H1 (cell line): ENCODE measurements around the gene WNK2. TPM values are rescaled to one million over a fixed set of nuclear protein-coding genes. Genes with fewer than 3 reads are reported as not detected.

Source experiments
- CTCF ChIA-PET: fragments of 300-600 bp; sonication (Branson Sonifier 250); formaldehyde crosslinking; loops from one replicate; lab custom pipeline; 2021; ENCODE audit not compliant: partially characterized antibody; lab: Charles Lee
- POLR2A ChIA-PET: fragments of 300-600 bp; sonication (Branson Sonifier 250); formaldehyde crosslinking; loops from one replicate; lab custom pipeline; 2021; ENCODE audit warnings: inconsistent platforms; ENCODE audit not compliant: partially characterized antibody; lab: Charles Lee
- DNase-seq, 2 experiments: peaks; one replicate each; pipeline versions ENCODE4 v3.0.0 to v3.0.0-alpha.2; 2010 to 2022; ENCODE audit warnings: low spot score in 2 of 2, low read depth in 1 of 2, mixed read lengths in 1 of 2
- FAIRE-seq: peaks from 2 replicates; lab custom pipeline; 2011; peaks lifted over from hg19 to GRCh38; lab: Jason Lieb, UNC
- H2AFZ ChIP-seq: 2 replicates; pipeline ENCODE4 v1.8.1; 2012; ENCODE audit warnings: low read length, inconsistent platforms
- H2AK5ac ChIP-seq: 2 replicates; pipeline ENCODE4 v1.6.1; 2013; ENCODE audit warnings: low read depth, low read length
- H2BK120ac ChIP-seq: replicated peaks from 2 replicates; pipeline ENCODE3; 2013; ENCODE audit warnings: low read depth, low read length, inconsistent platforms
- H2BK12ac ChIP-seq: 2 replicates; pipeline ENCODE4 v1.6.1; 2013; ENCODE audit warnings: low read depth, low read length
- H2BK15ac ChIP-seq: 2 replicates; pipeline ENCODE4 v1.6.1; 2013; ENCODE audit warnings: low read length
- H2BK20ac ChIP-seq: 2 replicates; pipeline ENCODE4 v1.6.1; 2013; ENCODE audit warnings: low read length
- H2BK5ac ChIP-seq: 2 replicates; pipeline ENCODE4 v1.6.1; 2013; ENCODE audit warnings: low read depth, low read length
- H3K14ac ChIP-seq: 2 replicates; pipeline ENCODE4 v1.6.1; 2013; ENCODE audit warnings: inconsistent platforms; ENCODE audit not compliant: insufficient read length
- H3K18ac ChIP-seq: 2 replicates; pipeline ENCODE4 v1.6.1; 2013; ENCODE audit warnings: low read length; ENCODE audit errors: extremely low read depth
- H3K23ac ChIP-seq: 2 replicates; pipeline ENCODE4 v1.6.1; 2013; ENCODE audit warnings: inconsistent platforms; ENCODE audit not compliant: insufficient read length
- H3K23me2 ChIP-seq: 2 replicates; pipeline ENCODE4 v1.6.1; 2013; ENCODE audit warnings: low read depth, low read length
- H3K27ac ChIP-seq: 2 replicates; pipeline ENCODE4 v1.6.1; 2011; ENCODE audit warnings: low read depth, low read length, inconsistent platforms
- H3K27me3 ChIP-seq, 4 experiments: replicated peaks in 1 of 4; 1 replicate in 1 of 4; 2 replicates in 3 of 4; pipeline versions ENCODE4 v1.6.1 to v1.8.1; 2011 to 2013; ENCODE audit warnings: low read length in 3 of 4, mild to moderate bottlenecking in 3 of 4, inconsistent platforms in 2 of 4, mixed read lengths in 2 of 4, moderate library complexity in 1 of 4; ENCODE audit not compliant: control insufficient read depth in 3 of 4, insufficient read depth in 3 of 4; ENCODE audit errors: extremely low read depth in 1 of 4
- H3K36me3 ChIP-seq, 4 experiments: 2 replicates each; pipeline versions ENCODE4 v1.6.1 to v1.8.1; 2011 to 2013; ENCODE audit warnings: mild to moderate bottlenecking in 4 of 4, low read length in 3 of 4, moderate library complexity in 2 of 4, control low read depth in 1 of 4, inconsistent platforms in 1 of 4; ENCODE audit not compliant: insufficient read depth in 4 of 4, control insufficient read depth in 2 of 4
- H3K4ac ChIP-seq: replicated peaks from 2 replicates; pipeline ENCODE3; 2013; ENCODE audit warnings: low read length, low read depth, mixed read lengths, inconsistent platforms; ENCODE audit not compliant: insufficient read length
- H3K4me1 ChIP-seq, 4 experiments: replicated peaks in 1 of 4; 1 replicate in 1 of 4; 2 replicates in 3 of 4; pipeline versions ENCODE4 v1.6.1 to v1.8.1; 2011 to 2013; ENCODE audit warnings: low read length in 3 of 4, inconsistent platforms in 2 of 4, mixed read lengths in 1 of 4; ENCODE audit not compliant: insufficient read depth in 4 of 4, control insufficient read depth in 3 of 4
- H3K4me2 ChIP-seq, 2 experiments: 2 replicates each; pipeline versions ENCODE4 v1.6.1 to v1.8.1; 2011 to 2013; ENCODE audit warnings: low read depth in 2 of 2, low read length in 2 of 2, control low read depth in 1 of 2, inconsistent platforms in 1 of 2, mild to moderate bottlenecking in 1 of 2; ENCODE audit not compliant: insufficient read depth in 1 of 2
- H3K4me3 ChIP-seq, 4 experiments: fragments of 200-600, 300-600 bp in 1 of 4; sonication (generic), shearing (Covaris generic), sonication (Bioruptor Twin) in 1 of 4; 2 replicates each; pipeline versions ENCODE4 v1.5.1 to v1.8.1; 2011 to 2016; ENCODE audit warnings: low read length in 4 of 4, low read depth in 3 of 4, control low read depth in 2 of 4, inconsistent platforms in 2 of 4, mild to moderate bottlenecking in 2 of 4, mixed read lengths in 1 of 4, moderate library complexity in 1 of 4; ENCODE audit not compliant: insufficient read depth in 2 of 4; ENCODE audit errors: extremely low read depth in 1 of 4
- H3K56ac ChIP-seq: replicated peaks from 2 replicates; pipeline ENCODE3; 2013; ENCODE audit warnings: low read depth, mild to moderate bottlenecking, mixed read lengths, low read length, inconsistent platforms; ENCODE audit not compliant: insufficient read length
- H3K79me1 ChIP-seq: 2 replicates; pipeline ENCODE4 v1.6.1; 2013; ENCODE audit warnings: low read depth, low read length, control low read depth
- H3K79me2 ChIP-seq, 2 experiments: 2 replicates each; pipeline versions ENCODE4 v1.6.1 to v1.8.1; 2012 to 2013; ENCODE audit warnings: low read length in 2 of 2, mild to moderate bottlenecking in 2 of 2, inconsistent platforms in 1 of 2; ENCODE audit not compliant: insufficient read depth in 2 of 2, control insufficient read depth in 1 of 2
- H3K9ac ChIP-seq, 4 experiments: replicated peaks in 1 of 4; 1 replicate in 1 of 4; 2 replicates in 3 of 4; pipeline versions ENCODE4 v1.6.1 to v1.8.1; 2011 to 2013; ENCODE audit warnings: low read depth in 3 of 4, low read length in 3 of 4, control low read depth in 2 of 4, mild to moderate bottlenecking in 2 of 4, moderate library complexity in 2 of 4, inconsistent platforms in 1 of 4; ENCODE audit errors: extremely low read depth in 1 of 4
- H3K9me3 ChIP-seq, 2 experiments: 2 replicates each; pipeline versions ENCODE4 v1.6.1 to v1.8.1; 2012 to 2013; ENCODE audit warnings: mild to moderate bottlenecking in 2 of 2, moderate library complexity in 2 of 2, control low read depth in 1 of 2, inconsistent platforms in 1 of 2, low read depth in 1 of 2, low read length in 1 of 2, mixed read lengths in 1 of 2; ENCODE audit not compliant: insufficient read depth in 2 of 2
- H4K20me1 ChIP-seq, 2 experiments: replicated peaks in 1 of 2; 2 replicates each; pipeline versions ENCODE3 to v1.8.1; 2011 to 2013; ENCODE audit warnings: inconsistent platforms in 2 of 2, low read length in 2 of 2, mild to moderate bottlenecking in 1 of 2; ENCODE audit not compliant: insufficient read depth in 2 of 2, control insufficient read depth in 1 of 2
- H4K5ac ChIP-seq: 2 replicates; pipeline ENCODE4 v1.6.1; 2013; ENCODE audit warnings: low read length, low read depth, mixed read lengths, inconsistent platforms; ENCODE audit not compliant: insufficient read length
- H4K8ac ChIP-seq: 2 replicates; pipeline ENCODE4 v1.8.0; 2013; ENCODE audit warnings: mild to moderate bottlenecking, moderate library complexity, low read length, inconsistent platforms; ENCODE audit not compliant: insufficient read depth; ENCODE audit errors: extremely low read depth
- H4K91ac ChIP-seq: replicated peaks from 2 replicates; pipeline ENCODE3; 2013; ENCODE audit warnings: low read length, mixed read lengths, inconsistent platforms; ENCODE audit not compliant: insufficient read length
- CREB1 ChIP-seq: IDR thresholded peaks from 2 replicates; pipeline ENCODE4 v1.6.1; 2012; ENCODE audit warnings: inconsistent platforms
- HDAC6 ChIP-seq: IDR thresholded peaks from one replicate; pipeline ENCODE4 v1.7.1; 2012; ENCODE audit warnings: low read depth, mild to moderate bottlenecking, inconsistent platforms, low read length, moderate library complexity
- JUND ChIP-seq: IDR thresholded peaks from 2 replicates; pipeline ENCODE4 v1.6.1; 2011; ENCODE audit warnings: mild to moderate bottlenecking, improper control_type of control experiment, low read length
- RBBP5 ChIP-seq: IDR thresholded peaks from 2 replicates; pipeline ENCODE4 v1.7.1; 2012; ENCODE audit warnings: low read depth, mild to moderate bottlenecking, inconsistent platforms, low read length, moderate library complexity, borderline replicate concordance
- RFX5 ChIP-seq: IDR thresholded peaks from 2 replicates; pipeline ENCODE4 v1.6.1; 2011; ENCODE audit warnings: low read depth, low read length, improper control_type of control experiment, borderline replicate concordance
- SP1 ChIP-seq: IDR thresholded peaks from 2 replicates; pipeline ENCODE4 v1.6.1; 2011; ENCODE audit warnings: low read depth, low read length
- WGBS, 2 experiments: shearing (Covaris generic) in 1 of 2; methylation state at CpG; one replicate each; pipeline versions ENCODE4 v1.1.6 to v1.1.7; 2013 to 2015; ENCODE audit warnings: low lambda C conversion rate in 2 of 2, mixed read lengths in 2 of 2, inconsistent platforms in 1 of 2, low coverage in 1 of 2, missing lambda C conversion rate in 1 of 2; ENCODE audit not compliant: insufficient replicate concordance in 2 of 2, insufficient coverage in 1 of 2, insufficient read length in 1 of 2; ENCODE audit errors: extremely low coverage in 1 of 2, missing lambda C conversion rate in 1 of 2; 5-methylcytosine and 5-hydroxymethylcytosine counted together
- polyA plus RNA-seq, 7 experiments: library from polyadenylated mRNA; depleted of rRNA in 3 of 7; stranded (reverse) in 5 of 7; unstranded in 2 of 7; fragments of >200 nt in 5 of 7; fragments of 200-250 nt in 2 of 7; gene quantifications; 1 replicate in 5 of 7; 2 replicates in 1 of 7; 4 replicates in 1 of 7; pipeline versions ENCODE4 v1.2.1 to v1.2.3, GENCODE V29; 2011 to 2013; ENCODE audit warnings: missing spikeins in 2 of 7, mixed read lengths in 2 of 7
- total RNA-seq: library from RNA; stranded (reverse); fragmentation: NEBNext Ultra II Directional; extraction: Animal tissue kit (Norgen Biotek cat#: 25700); gene quantifications from 2 replicates; pipeline ENCODE4 v1.2.1, GENCODE V29; 2021

The WNK2 gene
- total and polyA plus RNA-seq, 2 of the 8 experiments (the other 6 are each of a cell fraction or from before 2014, with no cell fraction given), result 12.0 to 87.2 TPM

DNA sequence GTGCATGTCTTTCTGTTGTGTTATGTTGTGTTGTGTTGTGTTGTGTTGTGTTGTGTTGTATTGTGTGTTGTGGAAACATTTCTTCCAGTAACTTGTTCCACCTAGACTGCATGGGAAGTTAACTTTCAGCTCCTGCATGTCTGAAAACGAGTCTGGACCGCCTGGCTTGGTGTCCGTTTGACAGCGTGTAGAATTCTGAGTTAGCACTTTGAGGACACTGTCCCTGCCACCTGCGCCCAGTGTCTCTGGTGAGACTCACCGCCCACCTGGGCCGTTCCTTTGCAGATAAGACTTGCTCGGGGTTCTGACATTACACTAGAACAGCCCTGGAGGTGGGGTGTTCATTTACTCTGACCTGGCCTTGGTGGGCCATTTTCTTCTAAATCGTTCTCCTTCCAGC lies 42.0 kb downstream of the WNK2 start:
- H3K56ac ChIP-seq, result no peak overlapping the region
- H3K4me1 ChIP-seq, result peaks cover 0 to 15% (median 9%) of the 10 kb centered on the region in 4 experiments; a peak in 6 of 7 replicates
- no peak overlapping the region for H2BK120ac ChIP-seq
- no peak overlapping the region for H3K4me3 ChIP-seq
- no peak overlapping the region for H4K5ac ChIP-seq
- peaks cover 0 to 28% of the 10 kb centered on the region in 2 experiments; a peak in 2 of 4 replicates for H3K79me2 ChIP-seq
- H2AFZ ChIP-seq, result no peak overlapping the region
- no peak overlapping the region for H3K27ac ChIP-seq
- H3K9ac ChIP-seq, result no peak overlapping the region
- DNase-seq, result no peak
- H3K9me3 ChIP-seq, result no peaks in the 10 kb centered on the region
- H4K20me1 ChIP-seq, result peaks cover 3 to 7% of the 10 kb centered on the region in 2 experiments
- FAIRE-seq, result no peak
- no peak overlapping the region for H3K4ac ChIP-seq
- H4K91ac ChIP-seq, result no peak overlapping the region
- POLR2A ChIA-PET, result no interaction called here
- no peak overlapping the region for H3K4me2 ChIP-seq
- H2BK15ac ChIP-seq, result no peak overlapping the region
- H4K8ac ChIP-seq, result no peak overlapping the region
- no peak overlapping the region for H3K14ac ChIP-seq
- H2BK12ac ChIP-seq, result no peak overlapping the region
- CTCF ChIA-PET, result interaction anchor here (1.0 kb wide), 1 partner anchor 17 kb away, joined by 3 read pairs; no protein-coding TSS in a partner anchor
- H2AK5ac ChIP-seq, result no peak overlapping the region
- H2BK5ac ChIP-seq, result no peak overlapping the region
- H3K18ac ChIP-seq, result no peak overlapping the region
- H3K23me2 ChIP-seq, result no peaks in the 10 kb centered on the region
- H2BK20ac ChIP-seq, result no peak overlapping the region
- peaks cover 14% of the 10 kb centered on the region for H3K79me1 ChIP-seq
- TF ChIP-seq RBBP5, result no peak
- no peak for TF ChIP-seq SP1
- TF ChIP-seq JUND, result no peak
- TF ChIP-seq CREB1, result no peak
- TF ChIP-seq RFX5, result no peak
- TF ChIP-seq HDAC6, result no peak
- TF ChIP-seq, all 59 proteins: peak for 0
- Histone ChIP-seq H3K27me3 (no peaks in the 10 kb centered on the region), H3K23ac (no peak overlapping the region), H3K36me3 (no peaks in the 10 kb centered on the region; a peak in 1 of 8 replicates)
- WGBS, 2 experiments, result 91% methylated on average over 9 of the region's 9 CpGs; no CpG with 5 or more reads in 1 of the 2 experiments
